GM19099 (cell line): ENCODE measurements around the gene IFT80.

Source experiments
- POLR2A ChIP-seq: IDR thresholded peaks from 3 replicates; pipeline ENCODE4 v1.6.1; 2011; ENCODE audit warnings: low read depth; ENCODE audit not compliant: insufficient read length; ENCODE audit errors: extremely low read depth

IFT80 gene

GRCh38 chr3:160210341-160210740, 188.7 kb downstream of the IFT80 start:
- TF ChIP-seq POLR2A, result no peak
